ENCODE data around the gene ADAMTSL3.

Gene ADAMTSL3

GRCh38 chr15:83694536-83694935 lies 40.6 kb downstream of the ADAMTSL3 start:
- TF ChIP-seq CEBPB (IDR thresholded peaks at IDR 0.05) (no peak), YY1 (IDR thresholded peaks at IDR 0.05; ENCODE audit: low read depth) (no peak)

GRCh38 chr15:83695246-83695645 lies 41.3 kb downstream of the ADAMTSL3 start:
- TF ChIP-seq, protein P1, sequence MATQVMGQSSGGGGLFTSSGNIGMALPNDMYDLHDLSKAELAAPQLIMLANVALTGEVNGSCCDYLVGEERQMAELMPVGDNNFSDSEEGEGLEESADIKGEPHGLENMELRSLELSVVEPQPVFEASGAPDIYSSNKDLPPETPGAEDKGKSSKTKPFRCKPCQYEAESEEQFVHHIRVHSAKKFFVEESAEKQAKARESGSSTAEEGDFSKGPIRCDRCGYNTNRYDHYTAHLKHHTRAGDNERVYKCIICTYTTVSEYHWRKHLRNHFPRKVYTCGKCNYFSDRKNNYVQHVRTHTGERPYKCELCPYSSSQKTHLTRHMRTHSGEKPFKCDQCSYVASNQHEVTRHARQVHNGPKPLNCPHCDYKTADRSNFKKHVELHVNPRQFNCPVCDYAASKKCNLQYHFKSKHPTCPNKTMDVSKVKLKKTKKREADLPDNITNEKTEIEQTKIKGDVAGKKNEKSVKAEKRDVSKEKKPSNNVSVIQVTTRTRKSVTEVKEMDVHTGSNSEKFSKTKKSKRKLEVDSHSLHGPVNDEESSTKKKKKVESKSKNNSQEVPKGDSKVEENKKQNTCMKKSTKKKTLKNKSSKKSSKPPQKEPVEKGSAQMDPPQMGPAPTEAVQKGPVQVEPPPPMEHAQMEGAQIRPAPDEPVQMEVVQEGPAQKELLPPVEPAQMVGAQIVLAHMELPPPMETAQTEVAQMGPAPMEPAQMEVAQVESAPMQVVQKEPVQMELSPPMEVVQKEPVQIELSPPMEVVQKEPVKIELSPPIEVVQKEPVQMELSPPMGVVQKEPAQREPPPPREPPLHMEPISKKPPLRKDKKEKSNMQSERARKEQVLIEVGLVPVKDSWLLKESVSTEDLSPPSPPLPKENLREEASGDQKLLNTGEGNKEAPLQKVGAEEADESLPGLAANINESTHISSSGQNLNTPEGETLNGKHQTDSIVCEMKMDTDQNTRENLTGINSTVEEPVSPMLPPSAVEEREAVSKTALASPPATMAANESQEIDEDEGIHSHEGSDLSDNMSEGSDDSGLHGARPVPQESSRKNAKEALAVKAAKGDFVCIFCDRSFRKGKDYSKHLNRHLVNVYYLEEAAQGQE (IDR thresholded peaks at IDR 0.05; ENCODE audit: low read depth) = no peak
- TF ChIP-seq NFIC (IDR thresholded peaks at IDR 0.05) (no peak), EGR1 (IDR thresholded peaks at IDR 0.05) (no peak), TEAD4 (IDR thresholded peaks at IDR 0.05) (no peak), CREB1 (IDR thresholded peaks at IDR 0.05; ENCODE audit: low read depth) (no peak), ZBTB7A (IDR thresholded peaks at IDR 0.05; ENCODE audit: low read depth) (no peak), TCF12 (IDR thresholded peaks at IDR 0.05; ENCODE audit: low read depth) (no peak), CEBPB (IDR thresholded peaks at IDR 0.05) (no peak)
- TF ChIP-seq, protein P2, sequence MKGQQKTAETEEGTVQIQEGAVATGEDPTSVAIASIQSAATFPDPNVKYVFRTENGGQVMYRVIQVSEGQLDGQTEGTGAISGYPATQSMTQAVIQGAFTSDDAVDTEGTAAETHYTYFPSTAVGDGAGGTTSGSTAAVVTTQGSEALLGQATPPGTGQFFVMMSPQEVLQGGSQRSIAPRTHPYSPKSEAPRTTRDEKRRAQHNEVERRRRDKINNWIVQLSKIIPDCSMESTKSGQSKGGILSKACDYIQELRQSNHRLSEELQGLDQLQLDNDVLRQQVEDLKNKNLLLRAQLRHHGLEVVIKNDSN (IDR thresholded peaks at IDR 0.05) = no peak

DNA sequence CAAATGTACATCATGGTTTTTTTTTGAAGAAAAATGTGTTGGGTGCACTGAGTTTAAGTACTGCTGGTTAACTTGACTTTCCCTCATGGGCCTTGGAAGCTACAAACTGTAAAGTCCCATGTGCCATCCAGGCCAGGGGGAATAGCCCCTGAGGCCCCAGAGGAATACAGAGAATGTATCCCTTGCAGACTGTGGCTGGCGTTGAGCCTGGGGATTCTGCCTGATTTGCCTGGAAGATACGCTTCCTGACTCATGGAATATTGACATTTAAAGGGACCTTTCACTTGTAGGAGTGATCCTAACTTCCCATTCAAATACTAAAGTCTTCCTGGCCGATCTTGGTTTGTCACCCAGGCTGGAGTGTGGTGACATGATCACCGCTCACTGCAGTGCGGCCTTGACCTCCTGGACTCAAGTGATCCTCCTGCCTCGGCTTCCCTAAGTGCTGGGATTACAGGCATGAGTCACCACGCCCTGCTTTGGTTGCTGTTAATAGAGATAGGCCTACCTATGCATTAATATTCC lies 42.0 kb downstream of the ADAMTSL3 start:
- no peak for TF ChIP-seq EP300 (IDR thresholded peaks at IDR 0.05; ENCODE audit: borderline replicate concordance)
- no peak for TF ChIP-seq CREB1 (IDR thresholded peaks at IDR 0.05; ENCODE audit: low read depth)
- TF ChIP-seq, protein P3, sequence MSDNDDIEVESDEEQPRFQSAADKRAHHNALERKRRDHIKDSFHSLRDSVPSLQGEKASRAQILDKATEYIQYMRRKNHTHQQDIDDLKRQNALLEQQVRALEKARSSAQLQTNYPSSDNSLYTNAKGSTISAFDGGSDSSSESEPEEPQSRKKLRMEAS (IDR thresholded peaks at IDR 0.05) = no peak
- TF ChIP-seq TAF1 (IDR thresholded peaks at IDR 0.05; ENCODE audit: low read depth) = no peak
- TF ChIP-seq FOXM1 (IDR thresholded peaks at IDR 0.05; ENCODE audit: borderline replicate concordance, low read depth) = no peak
- no peak for TF ChIP-seq EGR1 (IDR thresholded peaks at IDR 0.05)
- TF ChIP-seq, protein P1 (IDR thresholded peaks at IDR 0.05; ENCODE audit: low read depth) = no peak
- TF ChIP-seq RAD21 (IDR thresholded peaks at IDR 0.05; ENCODE audit: low read depth) = no peak
- TF ChIP-seq, protein P2 (IDR thresholded peaks at IDR 0.05) = no peak
- no peak for TF ChIP-seq TEAD4 (IDR thresholded peaks at IDR 0.05)

GRCh38 chr15:83697716-83698115 lies 43.8 kb downstream of the ADAMTSL3 start:
- TF ChIP-seq CEBPB (IDR thresholded peaks at IDR 0.05) = no peak
- TF ChIP-seq CREB1 (IDR thresholded peaks at IDR 0.05; ENCODE audit: low read depth) = no peak
- TF ChIP-seq ZBTB7A (IDR thresholded peaks at IDR 0.05; ENCODE audit: low read depth) = no peak
- TF ChIP-seq EP300 (IDR thresholded peaks at IDR 0.05; ENCODE audit: borderline replicate concordance) = no peak
- no peak for TF ChIP-seq TEAD4 (IDR thresholded peaks at IDR 0.05)

DNA sequence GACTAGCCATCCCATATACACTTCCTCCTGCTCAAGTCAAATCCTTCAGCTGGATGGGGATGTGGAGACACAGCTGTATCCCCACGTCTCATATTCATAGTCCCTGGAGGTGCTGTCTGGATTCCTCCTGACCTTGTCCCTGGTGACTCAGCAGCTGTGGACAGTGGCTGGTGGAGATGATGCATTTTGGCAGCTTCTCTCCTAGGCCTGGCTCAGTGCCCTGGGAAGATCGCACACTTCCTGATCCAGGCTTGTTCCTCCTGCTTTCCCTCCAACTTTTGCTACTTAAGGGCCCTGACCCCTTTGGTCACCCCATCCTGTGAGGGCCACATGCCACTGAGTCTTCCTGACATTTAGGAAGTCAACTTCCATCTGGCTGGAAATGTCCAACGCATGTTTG lies 44.4 kb downstream of the ADAMTSL3 start:
- no peak for TF ChIP-seq CEBPB (IDR thresholded peaks at IDR 0.05)
- no peak for TF ChIP-seq TCF12 (IDR thresholded peaks at IDR 0.05; ENCODE audit: low read depth)
- TF ChIP-seq EP300 (IDR thresholded peaks at IDR 0.05; ENCODE audit: borderline replicate concordance) = no peak
- TF ChIP-seq, protein P3 (IDR thresholded peaks at IDR 0.05) = no peak
- TF ChIP-seq TEAD4 (IDR thresholded peaks at IDR 0.05) = no peak

DNA sequence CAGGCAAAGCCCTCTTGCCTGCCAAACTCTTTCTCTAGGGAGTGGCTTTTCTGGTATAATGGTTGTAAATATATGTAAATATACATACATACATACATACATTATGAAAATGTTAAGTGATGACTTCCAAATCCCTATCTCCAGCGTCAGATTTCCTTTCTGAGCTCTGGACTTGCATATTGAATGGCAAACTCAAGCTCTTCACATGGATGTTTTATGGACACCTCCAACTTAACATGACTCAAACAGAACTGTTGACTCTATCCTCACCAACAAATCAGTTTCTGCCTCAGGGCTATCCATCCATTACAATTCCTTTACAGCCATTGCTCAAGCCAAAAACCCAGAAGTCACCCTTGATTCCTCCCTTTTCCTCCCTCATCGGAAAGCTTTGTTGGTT lies 45.1 kb downstream of the ADAMTSL3 start:
- no peak for TF ChIP-seq EP300 (IDR thresholded peaks at IDR 0.05; ENCODE audit: borderline replicate concordance)
- TF ChIP-seq, protein P1 (IDR thresholded peaks at IDR 0.05; ENCODE audit: low read depth) = no peak
- no peak for TF ChIP-seq EGR1 (IDR thresholded peaks at IDR 0.05)
- TF ChIP-seq TCF12 (IDR thresholded peaks at IDR 0.05; ENCODE audit: low read depth) = no peak
- no peak for TF ChIP-seq FOXM1 (IDR thresholded peaks at IDR 0.05; ENCODE audit: borderline replicate concordance, low read depth)
- TF ChIP-seq TEAD4 (IDR thresholded peaks at IDR 0.05) = no peak
- TF ChIP-seq, protein P3 (IDR thresholded peaks at IDR 0.05) = no peak
- TF ChIP-seq CREB1 (IDR thresholded peaks at IDR 0.05; ENCODE audit: low read depth) = no peak
- no peak for TF ChIP-seq TAF1 (IDR thresholded peaks at IDR 0.05; ENCODE audit: low read depth)
